Lower leg skin (tissue), 4 donors: ENCODE measurements around the gene PIP5K1C. TPM values are rescaled to one million over a fixed set of nuclear protein-coding genes. Genes with fewer than 3 reads are reported as not detected.

Experiments used
- DNase-seq, 2 donors: peaks; one replicate each; pipeline ENCODE4 v3.0.0-alpha.2; 2019; ENCODE audit warnings: low spot score in 2 of 2
- H3K4me3 ChIP-seq: fragments of 200-600 bp; sonication (generic); 2 replicates; pipeline ENCODE4 v1.5.1; 2017; ENCODE audit warnings: mild to moderate bottlenecking, low read depth; ENCODE audit not compliant: poor library complexity, severe bottlenecking
- POLR2A ChIP-seq, 2 donors: fragments of 450-650 bp; IDR thresholded peaks; one replicate each; pipeline ENCODE4 v1.6.1; 2016 to 2017; ENCODE audit warnings: antibody characterized with exemption in 2 of 2, mild to moderate bottlenecking in 1 of 2, moderate library complexity in 1 of 2
- WGBS, 2 donors: methylation state at CpG; one replicate each; pipeline ENCODE4 v1.1.5; 2018; 5-methylcytosine and 5-hydroxymethylcytosine counted together
- intact Hi-C: fragments of 100-400 bp; cut with DNase I; formaldehyde crosslinking; loops from one replicate; pipeline ENCODE4 v1.15.0; 2023; ENCODE audit warnings: low total_unique reads
- total RNA-seq, 4 donors: library from RNA; depleted of rRNA; stranded (reverse); fragments of >200 nt; gene quantifications; one replicate each; pipeline ENCODE4 v1.1.0, GENCODE V29; 2016
- TF ChIP-seq, protein P1 (sequence below), 3 donors: fragments of 450-650 bp; IDR thresholded peaks; one replicate each; pipeline ENCODE4 v1.5.1; 2016; ENCODE audit warnings: antibody characterized with exemption in 3 of 3, mild to moderate bottlenecking in 3 of 3, moderate library complexity in 2 of 3

PIP5K1C gene
- total RNA-seq, 4 donors from 2014 or later = 14.1 to 27.3 (median 22.1) TPM

DNA sequence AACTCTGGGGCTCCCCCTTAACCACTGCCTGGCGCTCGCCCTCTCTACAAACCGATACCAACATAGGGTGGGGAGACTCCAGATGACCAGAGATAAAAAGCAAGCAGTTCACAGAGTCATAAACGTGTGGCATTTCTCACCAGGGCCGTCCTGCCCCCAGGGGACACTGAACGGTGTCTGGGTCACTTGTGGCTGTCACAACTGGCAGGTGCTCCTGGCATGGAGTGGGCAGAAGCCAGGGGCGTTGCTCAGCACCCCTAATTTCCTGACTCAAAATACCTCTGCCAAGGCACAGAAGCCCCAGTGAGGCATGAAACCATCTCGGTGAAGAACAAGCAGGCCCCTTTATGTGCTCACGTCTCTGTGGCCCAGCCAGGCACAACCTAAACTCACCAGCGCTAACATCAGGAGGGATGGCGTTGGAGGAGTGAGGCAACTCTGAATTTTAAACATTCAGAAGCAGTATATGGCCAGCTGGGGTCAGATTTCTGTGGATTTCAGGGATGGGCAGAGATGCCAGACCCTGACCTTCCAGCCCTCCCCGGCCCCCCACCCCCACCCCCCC lies 1.8 kb downstream of the PIP5K1C start:
- H3K4me3 ChIP-seq = no peak overlapping the region
- intact Hi-C loops = loop anchor here (5.0 kb wide), 1 partner anchor 36 kb away; no protein-coding TSS in a partner anchor
- WGBS, 2 donors = 55 to 60% methylated on average over 11 to 12 of the region's 12 CpGs
- no peak for TF ChIP-seq POLR2A (IDR thresholded peaks at IDR 0.05)
- TF ChIP-seq, protein P1, sequence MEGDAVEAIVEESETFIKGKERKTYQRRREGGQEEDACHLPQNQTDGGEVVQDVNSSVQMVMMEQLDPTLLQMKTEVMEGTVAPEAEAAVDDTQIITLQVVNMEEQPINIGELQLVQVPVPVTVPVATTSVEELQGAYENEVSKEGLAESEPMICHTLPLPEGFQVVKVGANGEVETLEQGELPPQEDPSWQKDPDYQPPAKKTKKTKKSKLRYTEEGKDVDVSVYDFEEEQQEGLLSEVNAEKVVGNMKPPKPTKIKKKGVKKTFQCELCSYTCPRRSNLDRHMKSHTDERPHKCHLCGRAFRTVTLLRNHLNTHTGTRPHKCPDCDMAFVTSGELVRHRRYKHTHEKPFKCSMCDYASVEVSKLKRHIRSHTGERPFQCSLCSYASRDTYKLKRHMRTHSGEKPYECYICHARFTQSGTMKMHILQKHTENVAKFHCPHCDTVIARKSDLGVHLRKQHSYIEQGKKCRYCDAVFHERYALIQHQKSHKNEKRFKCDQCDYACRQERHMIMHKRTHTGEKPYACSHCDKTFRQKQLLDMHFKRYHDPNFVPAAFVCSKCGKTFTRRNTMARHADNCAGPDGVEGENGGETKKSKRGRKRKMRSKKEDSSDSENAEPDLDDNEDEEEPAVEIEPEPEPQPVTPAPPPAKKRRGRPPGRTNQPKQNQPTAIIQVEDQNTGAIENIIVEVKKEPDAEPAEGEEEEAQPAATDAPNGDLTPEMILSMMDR (IDR thresholded peaks at IDR 0.05) = no peak
- peak in 1 of 2 donors; percentile 82 for DNase-seq

DNA sequence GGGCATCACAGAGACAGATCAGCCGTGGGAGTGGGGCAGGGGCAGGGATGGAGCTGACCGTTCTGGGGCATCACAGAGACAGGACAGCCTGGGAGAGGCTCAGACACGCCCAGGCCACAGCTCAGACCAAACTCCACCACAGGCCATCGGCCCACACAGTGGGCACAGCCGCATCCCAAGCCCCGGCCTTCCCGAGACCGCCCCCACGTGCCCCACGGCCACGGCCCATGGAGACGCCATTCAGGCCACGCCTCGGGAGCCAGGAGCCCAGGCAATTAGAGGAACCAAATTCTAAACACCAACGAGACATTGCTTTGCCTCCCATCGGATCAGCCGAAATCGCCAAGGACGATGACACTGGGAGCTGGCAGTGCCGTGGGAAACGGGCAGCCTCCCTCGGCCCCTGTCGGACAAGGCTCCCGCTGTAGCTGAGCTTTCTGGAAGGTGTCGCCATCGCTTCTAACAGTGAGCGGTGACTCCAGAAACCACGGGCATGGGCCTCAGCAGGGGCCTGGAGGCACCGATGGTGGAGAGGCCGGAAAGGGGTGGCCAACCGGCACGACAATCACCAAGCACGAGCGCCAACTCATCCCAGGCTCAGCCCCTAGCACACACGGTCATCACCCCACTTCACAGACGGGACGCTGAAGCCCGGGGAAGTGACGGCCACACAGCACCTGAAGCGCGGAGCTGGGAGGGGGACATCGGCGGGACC lies 2.4 kb downstream of the PIP5K1C start:
- no peak overlapping the region for H3K4me3 ChIP-seq
- TF ChIP-seq POLR2A (IDR thresholded peaks at IDR 0.05) = no peak
- TF ChIP-seq, protein P1 (IDR thresholded peaks at IDR 0.05) = no peak
- 82 to 89% methylated on average over 36 to 42 of the region's 43 CpGs for WGBS, 2 donors
- DNase-seq = peak in 1 of 2 donors; percentile 84
- intact Hi-C loops = loop anchor here (5.0 kb wide), 1 partner anchor 36 kb away; no protein-coding TSS in a partner anchor

DNA sequence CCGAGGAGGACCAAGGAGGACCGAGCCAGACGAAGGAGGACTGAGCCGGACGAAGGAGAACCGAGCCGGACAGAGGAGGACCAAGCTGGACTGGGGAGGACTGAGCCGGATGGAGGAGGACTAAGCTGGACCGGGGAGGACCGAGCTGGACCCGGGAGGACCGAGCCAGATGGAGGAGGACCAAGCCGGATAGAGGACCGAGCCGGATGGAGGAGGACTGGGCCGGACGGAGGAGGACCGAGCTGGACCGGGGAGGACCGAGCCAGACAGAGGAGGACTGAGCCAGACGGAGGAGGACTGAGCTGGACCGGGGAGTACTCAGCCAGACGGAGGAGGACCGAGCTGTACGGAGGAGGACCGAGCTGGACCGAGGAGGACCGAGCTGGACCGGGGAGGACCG lies 3.2 kb downstream of the PIP5K1C start:
- TF ChIP-seq, protein P1 (IDR thresholded peaks at IDR 0.05) = no peak
- TF ChIP-seq POLR2A (IDR thresholded peaks at IDR 0.05) = no peak
- peak in 1 of 2 donors; percentile 79 for DNase-seq
- no peak overlapping the region for H3K4me3 ChIP-seq
- WGBS, 2 donors = 90 to 91% methylated on average over 30 of the region's 30 CpGs
- intact Hi-C loops = loop anchor here (5.0 kb wide), 1 partner anchor 35 kb away; no protein-coding TSS in a partner anchor

DNA sequence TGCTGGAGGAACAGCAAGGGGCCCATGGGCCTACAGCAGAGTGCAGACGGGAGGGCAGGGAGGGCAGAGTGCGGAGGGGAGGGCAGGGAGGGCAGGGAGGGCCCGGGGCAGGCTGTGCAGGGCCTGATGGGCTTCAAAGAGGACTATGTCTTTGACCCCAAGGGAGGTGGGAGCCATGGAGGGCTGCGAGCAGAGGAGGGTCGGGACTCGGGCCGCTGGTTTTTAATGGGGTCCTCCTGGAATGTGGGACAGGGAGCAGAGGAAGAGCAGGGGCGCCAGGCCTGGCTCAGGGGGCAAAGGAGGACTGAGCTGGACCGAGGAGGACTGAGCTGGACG lies 3.6 kb downstream of the PIP5K1C start:
- no peak overlapping the region for H3K4me3 ChIP-seq
- WGBS, 2 donors = 93 to 98% methylated on average over 9 to 10 of the region's 10 CpGs
- TF ChIP-seq, protein P1 (IDR thresholded peaks at IDR 0.05) = no peak
- TF ChIP-seq POLR2A (IDR thresholded peaks at IDR 0.05) = no peak
- intact Hi-C loops = loop anchor here (5.0 kb wide), 1 partner anchor 34 kb away; no protein-coding TSS in a partner anchor
- no peak for DNase-seq

DNA sequence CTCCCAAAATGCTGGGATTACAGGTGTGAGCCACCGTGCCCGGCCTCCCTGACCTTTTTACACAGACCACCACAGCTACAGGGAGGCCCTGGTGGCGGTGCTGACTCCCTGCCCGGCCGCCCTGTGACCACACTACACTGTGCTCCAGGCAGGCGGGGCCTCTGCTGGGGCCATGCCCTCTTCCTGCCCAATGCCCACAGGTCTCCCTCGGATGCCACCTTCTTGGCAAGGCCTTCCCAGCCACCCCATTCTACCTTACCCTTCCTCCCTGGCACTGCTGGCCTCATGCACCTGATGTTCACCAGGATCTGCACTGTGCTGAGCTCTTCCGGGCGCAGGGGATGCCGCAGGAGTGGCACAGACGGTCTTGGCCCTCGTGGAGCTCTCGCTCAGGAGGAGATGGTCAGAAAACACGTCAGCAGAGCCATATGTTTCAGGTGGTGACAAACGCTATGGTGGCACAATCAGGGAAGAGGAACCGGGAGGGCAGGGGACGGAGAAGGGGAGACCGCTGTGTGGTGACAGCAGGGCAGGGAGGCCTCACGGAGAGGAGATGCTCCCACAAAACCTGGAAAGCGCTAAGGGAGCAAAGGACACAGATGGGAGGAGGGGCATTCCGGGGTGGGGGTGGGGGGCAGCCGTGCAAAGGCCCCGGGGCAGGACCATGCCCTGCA lies 4.1 kb downstream of the PIP5K1C start:
- TF ChIP-seq POLR2A (IDR thresholded peaks at IDR 0.05) = no peak
- TF ChIP-seq, protein P1 (IDR thresholded peaks at IDR 0.05) = no peak
- no peak overlapping the region for H3K4me3 ChIP-seq
- intact Hi-C loops = loop anchor here (5.0 kb wide), 1 partner anchor 34 kb away; no protein-coding TSS in a partner anchor
- DNase-seq = no peak
- WGBS, 2 donors = 86 to 90% methylated on average over 22 to 23 of the region's 23 CpGs
